Activated T-helper 1 cell treated with anti-CD3 and anti-CD28 coated beads, Interleukin-12 subunit alpha, Interleukin-12 subunit beta, Interleukin-2, Interleukin-4 antibody, amounts not matched to agents 30 ng/mL and 10 ng/mL and 1 ng/mL, durations not matched to agents 14 hours and 24 hours and 36 hours (primary cell): ENCODE data around the gene GPRC5B. TPM values are rescaled to one million over a fixed set of nuclear protein-coding genes. Genes with fewer than 3 reads are reported as not detected.

Experiments used
- total RNA-seq: library from RNA; stranded (reverse); gene quantifications from 2 replicates; pipeline ENCODE4 v1.2.3, GENCODE V29; 2022

GPRC5B gene
- total RNA-seq, 1 donor from 2014 or later, result not detected

Other genes starting within 250 kb of the GPRC5B start
- 35.3 and 36.0 TPM in 2 replicates for gene KNOP1, start 166.6 kb downstream of the GPRC5B start, total RNA-seq
- gene IQCK, start 166.6 kb downstream of the GPRC5B start, total RNA-seq, result 1.1 and 2.0 TPM in 2 replicates
- not detected in 2 replicates for gene GPR139, start 189.0 kb upstream of the GPRC5B start, total RNA-seq